Upper lobe of left lung (tissue), 6 donors: ENCODE measurements around the gene PLPPR2. TPM values are rescaled to one million over a fixed set of nuclear protein-coding genes. Genes with fewer than 3 reads are reported as not detected.
"Not testable (repeated sequence)": the region's sequence is repeated elsewhere in the genome, so short reads cannot be mapped to it uniquely, and the experiment has no call there.

Experiments used
- ATAC-seq, 2 donors: fragments of 200-7000 bp; cut with Tn5 transposase; one replicate each; pipeline ENCODE4 v1.9.1; 2022; ENCODE audit warnings: mild to moderate bottlenecking in 2 of 2, moderate library complexity in 2 of 2; ENCODE audit not compliant: low FRiP score in 2 of 2
- DNase-seq, 2 donors: peaks; one replicate each; pipeline ENCODE4 v3.0.0-alpha.2; 2019 to 2020
- H3K27ac ChIP-seq, 4 donors: fragments of 200-600 bp; sonication (generic); one replicate each; pipeline ENCODE4 v1.5.1; 2016 to 2019
- H3K27me3 ChIP-seq, 4 donors: fragments of 200-600 bp; sonication (generic); one replicate each; pipeline ENCODE4 v1.5.1; 2017 to 2019
- H3K36me3 ChIP-seq, 4 donors: fragments of 200-600 bp; sonication (generic); one replicate each; pipeline ENCODE4 v1.5.1; 2016 to 2019
- H3K4me1 ChIP-seq, 4 donors: fragments of 200-600 bp; sonication (generic); one replicate each; pipeline ENCODE4 v1.5.1; 2018 to 2019
- H3K4me3 ChIP-seq, 4 donors: fragments of 200-600 bp; sonication (generic); one replicate each; pipeline ENCODE4 v1.5.1; 2017 to 2019; ENCODE audit warnings: mild to moderate bottlenecking in 2 of 4, moderate library complexity in 1 of 4
- H3K9me3 ChIP-seq, 4 donors: fragments of 200-600 bp; sonication (generic); one replicate each; pipeline ENCODE4 v1.5.1; 2018 to 2019
- EP300 ChIP-seq, 4 donors: sonication (generic); formaldehyde crosslinking; IDR thresholded peaks; one replicate each; pipeline ENCODE4 v1.5.1; 2017; ENCODE audit warnings: antibody characterized with exemption in 4 of 4, control low read depth in 2 of 4
- POLR2A ChIP-seq, 4 donors: fragments of 450-650 bp; IDR thresholded peaks; one replicate each; pipeline ENCODE4 v1.5.1; 2016 to 2017; ENCODE audit warnings: antibody characterized with exemption in 4 of 4, mild to moderate bottlenecking in 2 of 4
- POLR2AphosphoS5 ChIP-seq, 2 donors: sonication (generic); formaldehyde crosslinking; IDR thresholded peaks; one replicate each; pipeline ENCODE4 v1.5.1; 2017; ENCODE audit warnings: antibody characterized with exemption in 2 of 2
- WGBS, 2 donors: methylation state at CpG; one replicate each; pipeline ENCODE4 v1.1.5; 2017 to 2018; 5-methylcytosine and 5-hydroxymethylcytosine counted together
- total RNA-seq, 6 donors: library from RNA; depleted of rRNA in 4 of 6; stranded (reverse); fragments of >200 nt in 4 of 6; gene quantifications; one replicate each; pipeline versions ENCODE4 v1.1.0 to v1.2.1, GENCODE V29; 2016 to 2021
- TF ChIP-seq, protein P1 (sequence below), 6 experiments: fragments of 450-650 bp in 4 of 6; fragments of 200-600 bp in 2 of 6; sonication (generic) in 2 of 6; IDR thresholded peaks; one replicate each; pipeline ENCODE4 v1.5.1; 2016 to 2019; ENCODE audit warnings: antibody characterized with exemption in 6 of 6
- donor health status: DM: no; HTN: no; CAD: no; lungs with moderate emphysema.
- donor health status: DM: no; HTN: yes; CAD: no; lungs with severe emphysema.

The PLPPR2 gene
- total RNA-seq, 6 donors from 2014 or later = 10.8 to 53.8 (median 26.0) TPM

DNA sequence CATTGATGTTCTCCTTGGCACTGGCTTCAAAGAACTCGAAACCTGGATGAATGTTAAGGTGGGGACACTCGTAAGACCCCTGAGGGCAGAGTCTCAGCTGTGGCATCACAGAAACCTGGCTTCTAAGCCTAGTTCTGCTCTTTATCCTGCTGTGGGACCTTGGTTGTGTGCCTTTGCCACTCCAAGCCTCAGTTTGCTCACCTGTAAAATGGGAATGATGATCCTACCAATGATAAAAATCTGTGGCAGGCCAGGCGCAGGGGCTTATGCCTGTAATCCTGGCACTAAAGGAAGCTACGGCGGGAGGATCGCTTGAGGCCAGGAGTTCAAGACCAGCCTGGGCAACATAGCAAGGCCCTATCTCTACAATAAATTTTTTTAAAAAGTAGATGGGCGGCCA lies 29.7 kb upstream of the PLPPR2 start:
- 88 to 94% methylated on average over 7 of the region's 7 CpGs for WGBS, 2 donors
- peak overlapping the region in 3 of 4 donors; percentile 75 to 91 (median 88) for H3K27ac ChIP-seq
- DNase-seq (no peak), ATAC-seq (no peak)
- H3K36me3 ChIP-seq = peaks cover 0 to 55% (median 34%) of the 10 kb centered on the region in 4 donors
- no peaks in the 10 kb centered on the region for H3K27me3 ChIP-seq
- TF ChIP-seq POLR2AphosphoS5 (IDR thresholded peaks at IDR 0.05) = no peak
- TF ChIP-seq, protein P1, sequence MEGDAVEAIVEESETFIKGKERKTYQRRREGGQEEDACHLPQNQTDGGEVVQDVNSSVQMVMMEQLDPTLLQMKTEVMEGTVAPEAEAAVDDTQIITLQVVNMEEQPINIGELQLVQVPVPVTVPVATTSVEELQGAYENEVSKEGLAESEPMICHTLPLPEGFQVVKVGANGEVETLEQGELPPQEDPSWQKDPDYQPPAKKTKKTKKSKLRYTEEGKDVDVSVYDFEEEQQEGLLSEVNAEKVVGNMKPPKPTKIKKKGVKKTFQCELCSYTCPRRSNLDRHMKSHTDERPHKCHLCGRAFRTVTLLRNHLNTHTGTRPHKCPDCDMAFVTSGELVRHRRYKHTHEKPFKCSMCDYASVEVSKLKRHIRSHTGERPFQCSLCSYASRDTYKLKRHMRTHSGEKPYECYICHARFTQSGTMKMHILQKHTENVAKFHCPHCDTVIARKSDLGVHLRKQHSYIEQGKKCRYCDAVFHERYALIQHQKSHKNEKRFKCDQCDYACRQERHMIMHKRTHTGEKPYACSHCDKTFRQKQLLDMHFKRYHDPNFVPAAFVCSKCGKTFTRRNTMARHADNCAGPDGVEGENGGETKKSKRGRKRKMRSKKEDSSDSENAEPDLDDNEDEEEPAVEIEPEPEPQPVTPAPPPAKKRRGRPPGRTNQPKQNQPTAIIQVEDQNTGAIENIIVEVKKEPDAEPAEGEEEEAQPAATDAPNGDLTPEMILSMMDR (IDR thresholded peaks at IDR 0.05) = no peak
- no peak for TF ChIP-seq EP300 (IDR thresholded peaks at IDR 0.05)
- no peak for TF ChIP-seq POLR2A (IDR thresholded peaks at IDR 0.05)
- no peak overlapping the region for H3K4me3 ChIP-seq
- H3K4me1 ChIP-seq = peaks cover 25 to 43% (median 42%) of the 10 kb centered on the region in 4 donors
- no peaks in the 10 kb centered on the region for H3K9me3 ChIP-seq

DNA sequence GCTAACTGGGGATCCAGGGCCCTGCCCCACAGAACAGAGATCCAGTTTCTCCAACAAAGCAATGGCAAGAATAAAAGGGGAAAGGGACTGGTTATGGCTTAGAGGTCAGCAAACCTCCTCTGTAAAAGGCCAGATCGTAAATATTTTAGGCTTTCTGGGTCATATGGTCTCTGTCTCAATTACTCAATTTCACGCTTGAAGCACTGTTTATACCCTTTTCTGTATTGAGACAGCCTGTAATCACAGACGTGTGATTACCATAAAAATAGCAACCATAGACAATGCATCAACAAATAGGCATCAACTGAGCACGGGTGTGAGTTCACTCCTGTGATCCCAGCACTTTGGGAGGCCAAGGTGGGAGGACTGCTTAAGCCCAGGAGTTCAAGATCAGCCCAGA lies 25.1 kb upstream of the PLPPR2 start:
- WGBS, 2 donors = 71 to 83% methylated on average over 4 of the region's 4 CpGs
- TF ChIP-seq POLR2A (IDR thresholded peaks at IDR 0.05) = no peak
- TF ChIP-seq EP300 (IDR thresholded peaks at IDR 0.05) = no peak
- TF ChIP-seq, protein P1 (IDR thresholded peaks at IDR 0.05) = no peak
- DNase-seq (no peak), ATAC-seq (no peak)
- no peak overlapping the region for H3K27ac ChIP-seq
- no peaks in the 10 kb centered on the region for H3K27me3 ChIP-seq
- H3K4me1 ChIP-seq = peaks cover 0 to 6% (median 2%) of the 10 kb centered on the region in 4 donors
- H3K36me3 ChIP-seq = peaks cover 14 to 96% (median 63%) of the 10 kb centered on the region in 4 donors
- H3K4me3 ChIP-seq = no peak overlapping the region
- H3K9me3 ChIP-seq = no peaks in the 10 kb centered on the region

DNA sequence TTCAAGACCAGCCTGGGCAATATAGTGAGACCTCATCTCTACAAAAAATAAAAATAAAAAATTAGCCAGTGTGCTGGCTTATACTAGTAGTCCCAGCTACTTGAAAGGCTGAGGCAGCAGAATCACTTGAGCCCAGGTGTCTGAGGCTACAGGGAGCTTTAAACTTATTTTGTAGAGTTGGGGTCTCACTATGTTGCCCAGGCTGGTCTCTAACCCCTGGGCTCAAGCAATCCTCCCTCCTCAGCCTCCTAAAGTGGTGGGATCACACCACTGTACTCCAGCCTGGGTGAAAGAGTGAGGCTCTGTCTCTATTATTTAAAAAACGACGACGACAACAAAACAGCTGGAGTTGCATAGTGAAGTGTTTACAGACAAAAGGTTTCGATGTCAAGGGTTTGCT lies 23.7 kb upstream of the PLPPR2 start:
- no peak for DNase-seq
- H3K27me3 ChIP-seq = no peaks in the 10 kb centered on the region
- TF ChIP-seq POLR2AphosphoS5 (IDR thresholded peaks at IDR 0.05) (no peak), EP300 (IDR thresholded peaks at IDR 0.05) (no peak)
- TF ChIP-seq, protein P1 (IDR thresholded peaks at IDR 0.05) = no peak
- ATAC-seq = no peak
- no peaks in the 10 kb centered on the region for H3K4me1 ChIP-seq
- no peak overlapping the region for H3K4me3 ChIP-seq
- whole genome bisulfite sequencing, 2 donors = 64 to 77% methylated on average over 4 of the region's 4 CpGs
- peaks cover 14 to 99% (median 68%) of the 10 kb centered on the region in 4 donors for H3K36me3 ChIP-seq
- H3K9me3 ChIP-seq = no peaks in the 10 kb centered on the region
- peak overlapping the region in 2 of 4 donors; percentile 18 to 31 for H3K27ac ChIP-seq

DNA sequence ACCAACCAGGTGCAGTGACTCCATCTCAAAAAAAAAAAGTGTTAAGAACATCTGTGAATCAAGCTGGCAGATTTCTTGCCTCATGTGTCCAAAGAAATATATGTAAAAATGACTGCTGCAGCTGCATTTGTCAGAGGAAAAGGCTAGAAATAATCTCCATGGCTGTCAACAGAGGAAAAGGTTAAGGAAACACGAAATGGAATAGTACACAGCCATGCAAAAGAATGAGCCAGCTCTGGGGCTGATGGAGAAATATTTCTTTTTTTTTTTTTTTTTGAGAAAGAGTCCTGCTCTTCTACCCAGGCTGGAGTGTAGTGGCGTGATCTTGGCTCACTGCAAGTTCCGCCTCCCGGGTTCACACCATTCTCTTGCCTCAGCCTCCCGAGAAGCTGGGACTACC lies 22.4 kb upstream of the PLPPR2 start:
- ATAC-seq = no peak
- Histone ChIP-seq H3K4me1 (peaks cover 0 to 6% (median under 1%) of the 10 kb centered on the region in 4 donors), H3K27ac (no peak overlapping the region), H3K27me3 (no peaks in the 10 kb centered on the region), H3K36me3 (peaks cover 14 to 94% (median 64%) of the 10 kb centered on the region in 4 donors), H3K9me3 (no peaks in the 10 kb centered on the region), H3K4me3 (no peak overlapping the region)
- 93 to 94% methylated on average over 5 of the region's 5 CpGs for WGBS, 2 donors
- DNase-seq = no peak
- TF ChIP-seq, protein P1 (IDR thresholded peaks at IDR 0.05) = no peak
- TF ChIP-seq EP300 (IDR thresholded peaks at IDR 0.05) (no peak), POLR2AphosphoS5 (IDR thresholded peaks at IDR 0.05) (no peak), POLR2A (IDR thresholded peaks at IDR 0.05) (no peak)

DNA sequence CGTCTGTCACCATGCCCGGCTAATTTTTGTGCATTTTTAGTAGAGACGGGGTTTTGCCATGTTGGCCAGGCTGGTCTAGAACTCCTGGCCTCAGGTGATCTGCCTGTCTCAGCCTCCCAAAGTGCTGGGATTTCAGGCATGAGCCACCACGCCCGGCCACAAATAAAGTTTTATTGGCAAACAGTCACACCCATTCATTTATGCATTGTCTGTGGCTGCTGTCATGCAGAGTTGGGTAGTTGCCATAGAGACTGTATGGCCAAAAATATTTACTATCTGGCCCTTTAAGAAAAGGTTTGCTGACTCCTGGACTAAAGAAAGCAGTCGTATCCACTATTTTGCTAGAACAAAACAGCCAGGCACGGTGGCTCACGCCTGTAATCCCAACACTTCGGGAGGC lies 21.4 kb upstream of the PLPPR2 start:
- H3K27me3 ChIP-seq, H3K27ac ChIP-seq, DNase-seq, H3K4me3 ChIP-seq, H3K9me3 ChIP-seq, ATAC-seq: not testable (repeated sequence)
- 86 to 90% methylated on average over 9 of the region's 9 CpGs for WGBS, 2 donors
- H3K4me1 ChIP-seq = peaks cover 9 to 16% (median 11%) of the 10 kb centered on the region in 4 donors
- peaks cover 14 to 84% (median 60%) of the 10 kb centered on the region in 4 donors for H3K36me3 ChIP-seq
